ENCODE measurements around the gene CUL7.
"Not testable (repeated sequence)": the region's sequence is repeated elsewhere in the genome, so short reads cannot be mapped to it uniquely, and the experiment has no call there.

Gene CUL7

DNA sequence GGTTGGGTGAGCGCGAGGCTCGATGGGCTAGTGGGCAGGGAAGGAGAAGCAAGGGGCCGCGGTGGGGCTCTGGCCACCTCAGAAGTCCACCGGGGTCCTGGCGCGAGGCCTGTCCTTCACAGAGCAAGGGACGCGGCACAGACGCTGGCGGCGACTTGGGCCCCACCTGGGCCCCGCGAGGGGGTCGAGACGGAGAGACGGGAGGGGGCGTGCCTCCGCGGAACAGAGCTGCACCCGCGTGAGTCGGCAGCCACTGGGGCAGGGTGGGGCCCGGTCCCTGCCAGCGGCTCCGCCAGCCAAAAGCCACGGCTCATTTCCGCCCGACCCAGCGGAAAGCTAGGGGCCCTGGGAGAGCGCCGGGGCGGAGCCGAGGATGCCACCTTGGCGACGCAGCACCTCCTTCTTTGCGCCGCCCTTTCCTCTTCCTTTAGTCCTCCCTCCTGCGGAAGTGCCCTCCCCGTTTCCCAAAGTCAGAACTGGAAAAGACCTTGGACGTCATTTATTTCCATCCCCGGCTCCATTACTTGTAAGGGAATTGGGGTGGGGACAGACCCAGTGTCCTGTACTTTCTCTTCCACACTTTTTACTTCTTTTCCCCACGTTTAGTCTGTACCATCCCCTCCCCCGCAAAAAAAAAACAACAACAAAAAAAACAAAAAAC, at the start of gene CUL7:
CUL7 (minus strand) TSS at position 307 of the 661 bp plus-strand sequence. CDS start 1,063 bp downstream, outside the sequence.
- DNase-seq (ENCODE audit: low read depth, low spot score): peak; percentile 63
- peak within 1 kb of the TSS; percentile 78 for H3K27ac ChIP-seq

DNA sequence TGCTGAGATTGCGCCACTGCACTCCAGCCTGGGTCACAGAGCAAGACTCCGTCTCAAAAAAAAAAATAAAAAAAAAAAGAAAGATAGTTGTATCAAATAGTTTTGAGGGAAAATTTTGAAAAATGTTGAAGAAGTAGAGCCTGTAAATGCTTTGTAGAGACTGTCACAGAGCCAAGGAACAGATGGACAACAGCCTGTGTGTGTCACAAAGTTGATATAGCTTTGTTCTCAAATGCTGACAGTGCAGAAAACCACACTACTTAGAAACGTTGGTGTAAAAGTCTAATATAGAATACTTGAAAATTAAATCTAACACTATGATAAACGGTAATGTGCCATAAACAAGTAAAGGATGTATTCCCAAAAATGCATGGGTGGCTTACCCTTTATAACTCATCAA, 47.8 kb upstream of the CUL7 start:
- DNase-seq (ENCODE audit: low read depth, low spot score): no peak
- H3K27ac ChIP-seq: no peak overlapping the region

GRCh38 chr6:43097502-43097901, 43.9 kb upstream of the CUL7 start:
- DNase-seq (ENCODE audit: low read depth, low spot score): no peak
- H3K27ac ChIP-seq: peak overlapping the region; percentile 96

- peak overlapping the region; percentile 96 for H3K27ac ChIP-seq
- no peak for DNase-seq (ENCODE audit: low read depth, low spot score)
Measured at GRCh38 chr6:43097098-43097489, 43.4 kb upstream of the CUL7 start.

DNA sequence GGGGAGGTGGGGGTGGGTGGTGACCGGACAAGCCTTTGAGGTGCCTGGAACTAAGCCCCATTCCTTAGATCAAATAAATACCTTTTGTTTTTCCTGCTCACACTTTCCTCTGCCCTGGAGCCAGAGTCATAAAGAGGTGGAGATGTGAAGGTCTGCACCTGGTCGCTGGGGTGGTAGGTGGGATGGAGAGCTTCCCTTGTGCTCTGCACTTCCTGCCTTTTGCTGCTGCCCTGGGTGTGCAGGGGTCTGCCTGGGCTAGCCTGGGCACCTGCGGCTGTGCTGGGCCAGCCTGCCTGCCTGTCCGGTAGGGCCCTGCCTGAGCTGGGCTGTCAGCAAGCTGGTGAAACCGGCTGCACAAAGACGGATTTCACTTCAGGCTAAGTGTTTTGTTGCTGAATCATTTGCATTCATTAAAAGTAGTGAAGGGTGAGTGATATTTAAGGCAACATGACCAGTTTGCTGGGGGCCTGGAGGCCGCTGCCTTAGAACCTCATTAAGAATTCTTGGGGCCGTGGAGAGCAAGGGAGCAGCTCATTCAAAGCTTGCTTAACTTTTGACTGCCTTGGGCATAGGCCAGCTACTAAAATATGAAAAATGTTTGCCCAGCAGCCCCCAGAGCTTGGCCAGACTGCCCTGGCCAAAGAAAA, 42.9 kb upstream of the CUL7 start:
- H3K27ac ChIP-seq: peak overlapping the region; percentile 96

DNA sequence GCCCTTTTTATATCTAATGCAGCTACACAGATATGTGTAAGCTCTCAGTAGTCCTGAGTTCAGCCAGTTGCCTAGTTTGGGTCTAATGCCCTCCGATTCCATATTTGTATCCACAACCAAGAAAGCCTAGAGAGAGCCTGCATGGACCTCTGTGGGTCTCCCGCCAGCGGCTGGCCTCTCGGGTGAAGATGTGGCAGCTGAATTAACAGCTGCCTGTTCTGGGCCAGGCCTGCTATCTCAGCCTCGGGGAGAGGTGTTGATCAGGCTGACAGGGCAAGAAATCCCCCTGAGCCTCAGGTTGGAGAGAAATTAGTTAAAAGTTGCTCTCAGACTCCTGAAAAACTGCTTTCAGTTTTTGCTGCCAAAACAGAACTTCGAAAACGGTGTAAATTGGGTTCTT, 42.3 kb upstream of the CUL7 start:
- H3K27ac ChIP-seq: peak overlapping the region; percentile 96
- DNase-seq (ENCODE audit: low read depth, low spot score): no peak

More for the DNA sequence above, 42.9 kb upstream of the CUL7 start:
- DNase-seq (ENCODE audit: low read depth, low spot score): peak; percentile 81

GRCh38 chr6:43093436-43094289, 40.0 kb upstream of the CUL7 start:
- H3K27ac ChIP-seq: peak overlapping the region; percentile 34
- DNase-seq (ENCODE audit: low read depth, low spot score): no peak

GRCh38 chr6:43092635-43093034, 39.0 kb upstream of the CUL7 start:
- peak overlapping the region; percentile 34 for H3K27ac ChIP-seq
- DNase-seq (ENCODE audit: low read depth, low spot score): no peak

- DNase-seq (ENCODE audit: low read depth, low spot score): no peak
- peak overlapping the region; percentile 82 for H3K27ac ChIP-seq
Measured at GRCh38 chr6:43091436-43091991, 37.9 kb upstream of the CUL7 start.

- peak overlapping the region; percentile 82 for H3K27ac ChIP-seq
- DNase-seq (ENCODE audit: low read depth, low spot score): no peak
Measured at GRCh38 chr6:43091020-43091419, 37.4 kb upstream of the CUL7 start.

DNA sequence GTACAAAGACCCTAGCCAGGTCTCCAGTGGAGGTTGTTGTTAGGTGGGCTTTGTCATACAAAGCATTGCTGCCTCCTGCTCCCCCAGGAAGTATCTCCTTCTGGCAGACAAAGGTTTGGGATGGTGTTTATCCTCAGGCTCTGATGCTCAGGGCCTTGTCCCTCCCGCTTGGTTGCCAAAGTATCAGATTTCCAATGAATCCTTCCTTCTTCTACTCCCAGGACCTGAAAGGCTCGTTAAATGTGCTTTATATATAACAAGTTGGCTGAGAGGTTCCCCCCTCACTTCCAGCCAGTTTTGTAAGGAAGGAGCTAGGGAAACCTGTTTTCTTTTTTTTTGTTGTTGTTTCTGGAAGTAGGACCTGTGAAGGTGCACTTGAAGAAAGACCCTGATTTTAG, 36.9 kb upstream of the CUL7 start:
- DNase-seq (ENCODE audit: low read depth, low spot score): no peak
- peak overlapping the region; percentile 82 for H3K27ac ChIP-seq

GRCh38 chr6:43089874-43090558, 36.4 kb upstream of the CUL7 start:
- H3K27ac ChIP-seq: peak overlapping the region; percentile 82
- no peak for DNase-seq (ENCODE audit: low read depth, low spot score)

DNA sequence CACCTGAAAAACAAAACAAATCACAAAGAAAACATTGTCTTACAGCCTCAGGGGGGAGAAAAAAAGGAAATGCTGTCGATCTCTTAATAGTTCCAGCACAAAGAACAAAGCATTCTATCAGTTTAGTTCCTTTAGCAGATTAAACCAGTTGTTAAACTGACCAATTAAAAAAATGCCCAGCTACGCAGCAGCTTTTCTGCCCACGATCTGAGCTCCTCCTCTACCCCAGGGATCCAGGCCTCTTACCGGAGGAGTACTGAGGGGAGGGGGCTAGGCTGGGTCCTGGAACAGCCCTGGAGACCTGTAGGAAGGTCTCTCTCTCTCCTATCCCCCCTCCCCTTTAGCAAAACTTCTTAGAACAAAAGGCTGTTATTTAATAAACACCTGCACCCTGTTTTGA, 35.8 kb upstream of the CUL7 start:
- H3K27ac ChIP-seq: peak overlapping the region; percentile 82
- no peak for DNase-seq (ENCODE audit: low read depth, low spot score)

DNA sequence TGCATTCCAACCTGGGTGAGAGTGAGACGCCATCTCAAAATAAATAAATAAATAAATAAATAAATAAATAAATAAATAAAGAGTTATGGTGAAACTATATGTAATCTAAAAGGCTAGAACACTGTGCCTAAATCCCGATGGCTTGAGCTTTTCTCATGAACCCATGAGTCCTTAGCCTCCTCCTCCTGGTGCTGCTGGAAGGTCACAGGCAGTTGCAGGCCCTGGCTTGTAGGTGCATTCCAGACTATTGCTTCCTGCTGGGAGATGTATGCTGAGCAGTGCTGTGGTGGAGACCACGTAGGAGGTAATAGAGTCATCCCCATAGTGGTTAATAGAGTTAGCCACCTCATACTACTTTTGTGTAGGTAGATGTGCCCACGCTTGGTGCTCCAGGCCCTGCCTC, 35.0 kb upstream of the CUL7 start:
- H3K27ac ChIP-seq: peak overlapping the region; percentile 82
- peak; percentile 88 for DNase-seq (ENCODE audit: low read depth, low spot score)

DNA sequence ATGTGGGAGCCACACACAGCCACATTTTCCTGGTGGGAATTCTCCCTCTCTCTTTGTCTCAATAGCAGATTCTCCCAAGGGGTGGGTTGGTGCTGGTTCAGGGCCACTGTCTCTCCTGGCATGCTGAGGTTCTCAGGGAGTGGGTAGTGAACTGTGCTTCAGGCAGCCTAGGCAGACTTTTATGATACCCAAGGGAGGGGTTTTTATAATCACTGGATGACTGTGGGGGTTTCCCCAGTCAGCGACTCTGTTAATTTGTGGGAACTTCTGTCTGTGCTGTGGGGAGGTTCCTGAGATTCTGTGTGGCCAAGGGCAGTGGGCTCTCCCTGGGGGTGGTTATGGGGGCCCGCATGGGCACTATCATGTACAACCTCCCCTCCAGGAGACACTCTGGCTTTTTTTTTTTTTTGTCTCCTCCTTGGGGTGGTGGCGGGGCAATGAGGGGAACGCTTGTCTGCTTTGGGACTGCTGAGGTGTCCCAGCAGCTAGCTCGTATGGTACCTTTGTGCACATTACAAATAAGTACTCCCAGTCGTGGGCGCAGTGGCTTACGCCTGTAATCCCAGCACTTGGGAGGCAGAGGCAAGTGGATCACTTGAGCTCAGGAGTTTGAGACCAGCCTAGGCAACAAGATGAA, 32.5 kb upstream of the CUL7 start:
- no peak overlapping the region for H3K27ac ChIP-seq
- DNase-seq (ENCODE audit: low read depth, low spot score): no peak

DNA sequence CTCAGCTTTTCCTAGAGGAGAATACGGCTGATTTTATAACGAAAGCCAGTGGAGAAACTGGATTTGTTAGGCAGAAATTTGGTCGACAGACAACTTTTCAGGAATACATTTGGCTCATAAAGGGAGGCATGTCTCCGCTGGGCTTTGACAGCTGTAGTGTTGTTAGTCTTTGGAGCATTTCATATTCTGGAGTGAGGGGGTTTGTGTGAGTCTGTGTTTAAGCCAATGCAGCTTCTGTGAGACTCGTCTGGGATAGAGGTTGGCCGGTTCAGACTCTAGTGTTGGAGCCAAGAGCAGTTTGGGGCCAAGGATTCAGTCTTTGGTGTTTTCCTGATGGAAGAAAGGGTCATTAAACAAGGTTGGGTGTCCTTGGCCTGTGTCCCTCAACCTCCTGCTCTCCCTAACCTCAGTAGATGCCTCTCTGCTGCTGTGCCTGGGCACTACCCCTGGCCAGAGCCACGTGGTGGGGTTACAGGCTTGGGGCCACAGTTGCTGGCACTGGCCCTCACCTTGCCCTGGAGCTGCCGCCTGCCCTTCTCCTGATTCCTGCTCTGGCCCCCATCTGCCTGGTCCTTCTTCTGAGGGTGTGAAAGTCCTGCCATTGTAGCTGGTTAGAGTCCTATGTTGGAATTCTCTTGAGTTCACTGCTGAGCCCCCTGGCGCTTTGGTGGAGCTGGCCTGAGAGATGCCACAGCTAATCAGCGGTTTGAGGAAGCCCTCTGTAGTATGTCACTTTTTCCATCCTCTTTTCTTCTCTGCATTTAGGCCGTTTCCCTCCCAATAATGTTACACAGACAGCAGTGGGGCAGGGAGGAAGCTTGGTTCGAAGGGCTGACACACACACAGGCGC, 29.4 kb upstream of the CUL7 start:
- DNase-seq (ENCODE audit: low read depth, low spot score): no peak
- H3K27ac ChIP-seq: no peak overlapping the region

GRCh38 chr6:43081922-43082321, 28.3 kb upstream of the CUL7 start:
- not testable (repeated sequence) for DNase-seq (ENCODE audit: low read depth, low spot score)

DNA sequence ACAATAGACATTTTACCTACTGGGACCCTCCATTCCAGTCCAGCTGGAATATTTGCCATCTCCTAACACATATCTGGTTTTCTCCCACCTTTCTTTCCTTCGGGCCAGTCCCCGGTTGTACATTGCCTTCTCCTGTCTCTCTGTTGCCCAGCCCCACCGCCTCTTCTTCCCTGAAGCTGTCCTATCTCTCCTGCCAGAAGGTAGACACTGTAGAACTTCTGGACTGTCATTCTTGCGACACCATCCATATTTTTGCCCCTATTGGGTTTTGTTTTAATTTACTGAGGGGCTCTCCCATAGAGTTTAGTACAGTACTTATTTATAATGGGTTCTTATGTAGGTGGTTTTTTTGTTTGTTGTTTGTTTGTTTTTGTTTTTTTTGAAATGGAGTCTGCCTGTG, 27.4 kb upstream of the CUL7 start:
- H3K27ac ChIP-seq: no peak overlapping the region

More at GRCh38 chr6:43081922-43082321, 28.3 kb upstream of the CUL7 start:
- H3K27ac ChIP-seq: not testable (repeated sequence)

GRCh38 chr6:43078691-43079090, 25.0 kb upstream of the CUL7 start:
- no peak for DNase-seq (ENCODE audit: low read depth, low spot score)
- no peak overlapping the region for H3K27ac ChIP-seq

More for the DNA sequence above, 27.4 kb upstream of the CUL7 start:
- no peak for DNase-seq (ENCODE audit: low read depth, low spot score)
